ENCODE results near the gene PRRC2A. TPM values are rescaled to one million over a fixed set of nuclear protein-coding genes. Genes with fewer than 3 reads are reported as not detected.
A peak's percentile ranks its signal among the peaks of the same experiment; 100 is the strongest.

Gene PRRC2A
- total RNA-seq, 3 donors from 2014 or later = 42.7 to 57.2 (median 57.0) TPM

GRCh38 chr6:31580807-31581433 is 39.6 kb upstream of the PRRC2A start:
- H3K9me3 ChIP-seq = no peaks in the 10 kb centered on the region
- no peaks in the 10 kb centered on the region for H3K36me3 ChIP-seq
- H3K4me1 ChIP-seq = no peaks in the 10 kb centered on the region
- no peaks in the 10 kb centered on the region for H3K27me3 ChIP-seq
- peak overlapping the region; percentile 64 to 76 (median 76) for H3K4me3 ChIP-seq
- intact Hi-C loops (cut with DNase I; ENCODE audit: low total_unique reads) = no loop called here
- DNase-seq (ENCODE audit: low spot score in 2 of 2) = peak; percentile 75 to 85
- TF ChIP-seq CTCF (IDR thresholded peaks at IDR 0.05) (peak; percentile 90 to 95 (median 93)), POLR2AphosphoS5 (IDR thresholded peaks at IDR 0.05) (peak; percentile 53 to 64 (median 64)), POLR2A (IDR thresholded peaks at IDR 0.05) (no peak)
- peak overlapping the region; percentile 73 to 80 for H3K27ac ChIP-seq

- Histone ChIP-seq H3K36me3 (no peaks in the 10 kb centered on the region), H3K27me3 (no peaks in the 10 kb centered on the region), H3K4me1 (no peaks in the 10 kb centered on the region), H3K4me3 (peak overlapping the region; percentile 64 to 76 (median 76)), H3K9me3 (no peaks in the 10 kb centered on the region), H3K27ac (peak overlapping the region; percentile 73 to 80)
- TF ChIP-seq POLR2A (IDR thresholded peaks at IDR 0.05) (no peak), CTCF (IDR thresholded peaks at IDR 0.05) (no peak), POLR2AphosphoS5 (IDR thresholded peaks at IDR 0.05) (no peak)
- no peak for DNase-seq (ENCODE audit: low spot score in 2 of 2)
- intact Hi-C loops (cut with DNase I; ENCODE audit: low total_unique reads) = no loop called here
Measured at GRCh38 chr6:31581434-31582229, 38.9 kb upstream of the PRRC2A start.

- Histone ChIP-seq H3K27ac (peak within 1 kb of the TSS; percentile 73 to 80), H3K4me3 (peak within 1 kb of the TSS; percentile 64 to 76 (median 76)), H3K9me3 (no peaks in the 10 kb centered on the region), H3K4me1 (no peaks in the 10 kb centered on the region), H3K36me3 (no peaks in the 10 kb centered on the region), H3K27me3 (no peaks in the 10 kb centered on the region)
- intact Hi-C loops (cut with DNase I; ENCODE audit: low total_unique reads) = no loop called here
- DNase-seq (ENCODE audit: low spot score in 2 of 2) = no peak
- no peak for TF ChIP-seq CTCF (IDR thresholded peaks at IDR 0.05)
- no peak for TF ChIP-seq POLR2A (IDR thresholded peaks at IDR 0.05)
- TF ChIP-seq POLR2AphosphoS5 (IDR thresholded peaks at IDR 0.05) = no peak
Measured at GRCh38 chr6:31582230-31582643, 38.3 kb upstream of the PRRC2A start, which contains the start of gene LTB. Gene LTB, minus strand, starts transcription at chr6:31582424. Its CDS starts 7 bp downstream, at chr6:31582417.

DNA sequence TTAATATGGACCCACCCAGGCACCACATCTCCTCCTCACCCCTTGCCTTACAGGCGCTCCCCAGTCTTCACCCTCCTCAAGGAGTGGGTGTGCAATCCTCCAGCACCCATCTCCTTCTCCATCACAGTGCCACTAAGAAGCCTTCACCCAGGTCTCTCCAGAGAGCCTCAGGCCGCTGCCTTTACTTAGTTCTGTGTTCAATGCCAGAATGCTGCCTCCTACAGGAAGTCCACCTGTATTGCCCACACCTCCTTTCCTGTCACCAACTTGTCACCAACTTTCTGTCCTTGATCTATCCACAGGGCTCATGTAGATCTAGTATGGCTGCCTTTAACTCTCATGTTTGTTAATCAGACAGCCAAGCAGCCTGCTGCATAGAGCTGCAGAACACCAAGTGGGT is 35.0 kb upstream of the PRRC2A start:
- Histone ChIP-seq H3K9me3 (no peaks in the 10 kb centered on the region), H3K36me3 (no peaks in the 10 kb centered on the region), H3K27me3 (no peaks in the 10 kb centered on the region), H3K27ac (no peak overlapping the region), H3K4me1 (no peaks in the 10 kb centered on the region), H3K4me3 (no peak overlapping the region)
- no peak for DNase-seq (ENCODE audit: low spot score in 2 of 2)
- no peak for TF ChIP-seq CTCF (IDR thresholded peaks at IDR 0.05)
- TF ChIP-seq POLR2A (IDR thresholded peaks at IDR 0.05) = no peak
- TF ChIP-seq POLR2AphosphoS5 (IDR thresholded peaks at IDR 0.05) = no peak
- intact Hi-C loops (cut with DNase I; ENCODE audit: low total_unique reads) = no loop called here

DNA sequence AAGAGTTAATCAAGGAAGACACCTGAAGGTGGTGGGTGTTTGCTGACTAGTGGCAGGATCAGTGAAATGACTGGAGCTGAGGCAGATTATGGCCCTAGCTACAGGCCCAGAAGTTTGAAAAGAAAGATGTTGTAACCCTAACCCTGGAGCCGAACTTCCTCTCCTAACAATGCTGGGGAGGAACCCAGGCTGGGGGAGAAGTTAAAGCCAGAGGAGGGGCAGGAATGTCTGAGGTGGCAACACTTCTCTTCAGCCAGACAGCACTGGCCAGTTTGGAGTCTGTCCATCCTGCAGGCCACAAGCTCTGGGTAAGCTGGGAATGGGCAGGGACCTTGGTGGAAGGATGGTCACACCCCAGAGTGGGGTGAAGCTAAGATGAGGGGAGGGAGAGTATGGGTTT is 34.5 kb upstream of the PRRC2A start, which contains the start of gene LST1:
Gene LST1 (plus strand): TSS at position 270 of the 400 bp plus-strand sequence. CDS start 1,023 bp downstream, outside the sequence.
- no peaks in the 10 kb centered on the region for H3K27me3 ChIP-seq
- no peak for TF ChIP-seq POLR2A (IDR thresholded peaks at IDR 0.05)
- no peak for TF ChIP-seq POLR2AphosphoS5 (IDR thresholded peaks at IDR 0.05)
- TF ChIP-seq CTCF (IDR thresholded peaks at IDR 0.05) = no peak
- H3K9me3 ChIP-seq = no peaks in the 10 kb centered on the region
- no peaks in the 10 kb centered on the region for H3K36me3 ChIP-seq
- H3K4me1 ChIP-seq = no peaks in the 10 kb centered on the region
- intact Hi-C loops (cut with DNase I; ENCODE audit: low total_unique reads) = no loop called here
- no peak for DNase-seq (ENCODE audit: low spot score in 2 of 2)
- H3K4me3 ChIP-seq = no peak within 1 kb of the TSS
- no peak within 1 kb of the TSS for H3K27ac ChIP-seq
